IMR-90 (cell line): ENCODE data around the gene S1PR3. TPM values are rescaled to one million over a fixed set of nuclear protein-coding genes. Genes with fewer than 3 reads are reported as not detected.

Experiments used
- ATAC-seq: fragments of 200-7000 bp; cut with Tn5 transposase; 2 replicates; pipeline ENCODE4 v1.9.1; 2020; ENCODE audit warnings: low read depth, mild to moderate bottlenecking, moderate library complexity
- BruUV-seq: library from RNA; stranded (reverse); fragments of 400-500 nt; replicated peaks from 2 replicates; lab custom pipeline; 2021; lab: Mats Ljungman, UMichigan
- CTCF ChIA-PET: fragments of 300-600 bp; formaldehyde crosslinking; extraction: SDS; loops from one replicate; lab custom pipeline; 2021; ENCODE audit warnings: antibody characterized with exemption; lab: Yijun Ruan, JAX
- POLR2A ChIA-PET: fragments of 300-600 bp; sonication (Branson Sonifier 250); formaldehyde crosslinking; loops from one replicate; lab custom pipeline; 2022; ENCODE audit warnings: antibody characterized with exemption; ENCODE audit not compliant: unreplicated experiment; lab: Charles Lee
- DNase-seq: peaks from one replicate; pipeline ENCODE4 v3.0.0; 2013
- H2AFZ ChIP-seq: replicated peaks from 2 replicates; pipeline ENCODE3; 2013; ENCODE audit warnings: low read length, mild to moderate bottlenecking; ENCODE audit not compliant: poor library complexity
- H2AK5ac ChIP-seq: 2 replicates; pipeline ENCODE4 v1.6.1; 2013; ENCODE audit warnings: low read depth, low read length, inconsistent platforms
- H2AK9ac ChIP-seq: replicated peaks from 2 replicates; pipeline ENCODE3; 2013; ENCODE audit warnings: mild to moderate bottlenecking, low read depth, low read length, moderate library complexity; ENCODE audit not compliant: poor library complexity
- H2BK120ac ChIP-seq: 2 replicates; pipeline ENCODE4 v1.6.1; 2013; ENCODE audit warnings: low read depth, low read length, inconsistent platforms
- H2BK15ac ChIP-seq: 3 replicates; pipeline ENCODE4 v1.6.1; 2013; ENCODE audit warnings: low read depth, low read length, inconsistent platforms
- H2BK20ac ChIP-seq: 2 replicates; pipeline ENCODE4 v1.6.1; 2013; ENCODE audit warnings: low read depth, mild to moderate bottlenecking, inconsistent platforms, low read length, moderate library complexity
- H2BK5ac ChIP-seq: 2 replicates; pipeline ENCODE4 v1.6.1; 2013; ENCODE audit warnings: mild to moderate bottlenecking, low read depth, low read length, inconsistent platforms; ENCODE audit not compliant: poor library complexity, severe bottlenecking
- H3K14ac ChIP-seq: replicated peaks from 2 replicates; pipeline ENCODE4 v1.6.1; 2013; ENCODE audit warnings: low read depth, low read length, inconsistent platforms
- H3K18ac ChIP-seq: 2 replicates; pipeline ENCODE4 v1.6.1; 2013; ENCODE audit warnings: low read depth, low read length, control low read depth
- H3K23ac ChIP-seq: 2 replicates; pipeline ENCODE4 v1.6.1; 2013; ENCODE audit warnings: low read depth, low read length, inconsistent platforms
- H3K27ac ChIP-seq: 2 replicates; pipeline ENCODE4 v1.5.1; 2013; ENCODE audit warnings: mild to moderate bottlenecking, control low read depth, low read length; ENCODE audit not compliant: insufficient read depth
- H3K27me3 ChIP-seq: 2 replicates; pipeline ENCODE4 v1.6.1; 2013; ENCODE audit warnings: low read length; ENCODE audit not compliant: control insufficient read depth, insufficient read depth
- H3K36me3 ChIP-seq: 2 replicates; pipeline ENCODE4 v1.6.1; 2013; ENCODE audit warnings: low read length, mixed read lengths; ENCODE audit not compliant: control insufficient read depth, insufficient read depth
- H3K4ac ChIP-seq: 2 replicates; pipeline ENCODE4 v1.6.1; 2013; ENCODE audit warnings: low read depth, low read length, inconsistent platforms
- H3K4me1 ChIP-seq: 2 replicates; pipeline ENCODE4 v1.6.1; 2013; ENCODE audit warnings: low read length, mixed read lengths; ENCODE audit not compliant: control insufficient read depth, insufficient read depth
- H3K4me2 ChIP-seq: 2 replicates; pipeline ENCODE4 v1.6.1; 2013; ENCODE audit warnings: low read depth, mild to moderate bottlenecking, control low read depth, low read length, moderate library complexity
- H3K4me3 ChIP-seq: 2 replicates; pipeline ENCODE4 v1.5.1; 2013; ENCODE audit warnings: low read depth, mild to moderate bottlenecking, control low read depth, low read length, moderate library complexity; ENCODE audit not compliant: insufficient read depth
- H3K56ac ChIP-seq: 2 replicates; pipeline ENCODE4 v1.6.1; 2013; ENCODE audit warnings: low read length, inconsistent platforms; ENCODE audit not compliant: insufficient read depth; ENCODE audit errors: extremely low read depth
- H3K79me1 ChIP-seq, 2 experiments: 2 replicates each; pipeline ENCODE4 v1.6.1; 2013; ENCODE audit warnings: low read length in 2 of 2, inconsistent platforms in 1 of 2, low read depth in 1 of 2
- H3K9ac ChIP-seq: 2 replicates; pipeline ENCODE4 v1.6.1; 2013; ENCODE audit warnings: low read depth, low read length, control low read depth
- H3K9me1 ChIP-seq: 2 replicates; pipeline ENCODE4 v1.6.1; 2013; ENCODE audit warnings: low read length, inconsistent platforms; ENCODE audit not compliant: insufficient read depth
- H3K9me3 ChIP-seq: 2 replicates; pipeline ENCODE4 v1.6.1; 2013; ENCODE audit warnings: low read length; ENCODE audit not compliant: control insufficient read depth, insufficient read depth
- H4K20me1 ChIP-seq: 2 replicates; pipeline ENCODE4 v1.6.1; 2013; ENCODE audit warnings: low read length, inconsistent platforms; ENCODE audit not compliant: insufficient read depth
- H4K5ac ChIP-seq: 2 replicates; pipeline ENCODE4 v1.6.1; 2013; ENCODE audit warnings: mild to moderate bottlenecking, low read depth, low read length, control low read depth
- H4K8ac ChIP-seq, 2 experiments: 2 replicates each; pipeline ENCODE4 v1.6.1; 2013; ENCODE audit warnings: low read depth in 2 of 2, low read length in 2 of 2, control low read depth in 1 of 2, inconsistent platforms in 1 of 2
- H4K91ac ChIP-seq: 2 replicates; pipeline ENCODE4 v1.6.1; 2013; ENCODE audit warnings: low read depth, low read length, inconsistent platforms; ENCODE audit not compliant: insufficient read depth
- BHLHE40 ChIP-seq: fragments of 150-350 bp; IDR thresholded peaks from 2 replicates; pipeline ENCODE4 v1.6.1; 2016; ENCODE audit warnings: mild to moderate bottlenecking, low read depth, low read length
- ELK1 ChIP-seq: fragments of 150-350 bp; IDR thresholded peaks from 2 replicates; pipeline ENCODE4 v1.6.1; 2016; ENCODE audit warnings: low read depth, mild to moderate bottlenecking, low read length, moderate library complexity, borderline replicate concordance
- FOS ChIP-seq: fragments of 150-350 bp; IDR thresholded peaks from 2 replicates; pipeline ENCODE4 v1.6.1; 2016; ENCODE audit warnings: low read depth, low read length
- NFE2L2 ChIP-seq: fragments of 150-350 bp; IDR thresholded peaks from 2 replicates; pipeline ENCODE4 v1.6.1; 2016; ENCODE audit warnings: low read depth, mild to moderate bottlenecking, low read length
- RAD21 ChIP-seq: IDR thresholded peaks from 2 replicates; pipeline ENCODE4 v1.6.1; 2012; ENCODE audit warnings: low read length, improper control_type of control experiment
- RCOR1 ChIP-seq: IDR thresholded peaks from 2 replicates; pipeline ENCODE4 v1.6.1; 2012; ENCODE audit warnings: mild to moderate bottlenecking, low read length, improper control_type of control experiment; ENCODE audit not compliant: insufficient replicate concordance
- SMC3 ChIP-seq: fragments of 150-350 bp; IDR thresholded peaks from 2 replicates; pipeline ENCODE4 v1.6.1; 2016; ENCODE audit warnings: low read depth, mild to moderate bottlenecking, antibody characterized with exemption, low read length, moderate library complexity
- USF2 ChIP-seq: fragments of 150-350 bp; IDR thresholded peaks from 2 replicates; pipeline ENCODE4 v1.6.1; 2017; ENCODE audit warnings: mild to moderate bottlenecking, antibody characterized with exemption, low read length, low read depth
- WGBS, 2 experiments: methylation state at CpG; one replicate each; pipeline versions ENCODE4 v1.1.5 to v1.1.7; 2013; ENCODE audit warnings: missing lambda C conversion rate in 2 of 2; ENCODE audit not compliant: insufficient read length in 1 of 2; ENCODE audit errors: extremely low coverage in 2 of 2; 5-methylcytosine and 5-hydroxymethylcytosine counted together
- dilution Hi-C: fragments of 300-500 bp; cut with HindIII; formaldehyde crosslinking; loops from one replicate; pipeline ENCODE4 v1.14.3; 2018; ENCODE audit warnings: low sequenced_read_pairs; ENCODE audit not compliant: unreplicated experiment
- in situ Hi-C: fragments of 300-500 bp; cut with MboI; formaldehyde crosslinking; loops from 3 replicates; pipeline ENCODE4 v1.14.3; 2019; ENCODE audit warnings: low sequenced_read_pairs, inconsistent platforms, mixed read lengths
- intact Hi-C: fragments of 100-400 bp; cut with micrococcal nuclease; formaldehyde crosslinking; loops from 2 replicates; pipeline ENCODE4 v1.10.0; 2022
- polyA plus RNA-seq, 3 experiments: library from polyadenylated mRNA; depleted of rRNA; stranded (reverse); fragments of >200 nt; gene quantifications; 2 replicates each; pipeline ENCODE4 v1.2.3, GENCODE V29; 2012; ENCODE audit warnings: low replicate concordance in 1 of 3
- total RNA-seq: library from RNA; depleted of rRNA; stranded (reverse); fragments of >200 nt; gene quantifications from 2 replicates; pipeline ENCODE4 v1.2.3, GENCODE V29; 2012

S1PR3 gene
- total and polyA plus RNA-seq, 2 of the 4 experiments (the other 2 are of a cell fraction) = 28.4 to 28.7 TPM

GRCh38 chr9:89021154-89021803, 30.0 kb downstream of the S1PR3 start (continued):
- TF ChIP-seq BHLHE40 (0 out of 2 replicates have a peak, but pooled peaks have one; percentile 47), RCOR1 (no peak), RAD21 (no peak)

GRCh38 chr9:89022001-89022759, 30.9 kb downstream of the S1PR3 start:
- Histone ChIP-seq H3K56ac (no peak overlapping the region), H3K18ac (peak overlapping the region; percentile 39; the same call in 1 of the 2 replicates), H3K27ac (no peak overlapping the region; the same call in 1 of the 2 replicates), H3K36me3 (peaks cover 2% of the 10 kb centered on the region; the same call in 1 of the 2 replicates), H2AK5ac (peak overlapping the region; percentile 78; the same call in 1 of the 2 replicates), H3K9ac (no peak overlapping the region), H4K5ac (peak overlapping the region; percentile 23; the same call in 1 of the 2 replicates), H2BK120ac (peak overlapping the region; percentile 85), H3K4me3 (no peak overlapping the region), H2BK5ac (no peak overlapping the region), H2AFZ (no peak overlapping the region), H3K79me1 (peaks cover 0 to 11% of the 10 kb centered on the region in 2 experiments; a peak in 2 of 4 replicates), H3K23ac (no peak overlapping the region), H3K14ac (no peak overlapping the region), H4K91ac (peak overlapping the region; percentile 70), H3K9me3 (no peaks in the 10 kb centered on the region), H2BK20ac (peak overlapping the region; percentile 87), H2BK15ac (peak overlapping the region; percentile 39; the same call in 1 of the 3 replicates), H2AK9ac (no peak overlapping the region), H3K4me2 (no peak overlapping the region), H3K4ac (peak overlapping the region; percentile 80), H3K9me1 (peaks cover 17% of the 10 kb centered on the region), H3K27me3 (no peaks in the 10 kb centered on the region), H3K4me1 (peaks cover 28% of the 10 kb centered on the region), H4K20me1 (peaks cover 8% of the 10 kb centered on the region; the same call in 1 of the 2 replicates), H4K8ac (no peak overlapping the region; a peak in 1 of 4 replicates)
- BruUV-seq = no TSS peak
- dilution Hi-C loops = no loop called here
- intact Hi-C loops = loop anchor here (5.0 kb wide), 3 partner anchors 155 to 290 kb away; partner anchors contain the start of genes CKS2 and SHC3
- TF ChIP-seq NFE2L2 (no peak), ELK1 (no peak), USF2 (no peak), FOS (no peak), SMC3 (no peak)
- ATAC-seq (no peak), DNase-seq (peak; percentile 26)
- in situ Hi-C loops = loop anchor here (25.0 kb wide), 2 partner anchors 1060 to 1335 kb away; partner anchors contain the start of gene CDK20
- no CpG with 5 or more reads among the region's 15 CpGs for WGBS, 2 experiments
- CTCF ChIA-PET = no interaction called here
- POLR2A ChIA-PET = interaction anchor here (1.0 kb wide), 1 partner anchor 14 kb away, joined by 5 read pairs; no protein-coding TSS in a partner anchor
